HTERT RPE-1 (cell line): ENCODE measurements around the gene TLX2.

Experiments
- in situ Hi-C: fragments of 300-500 bp; cut with MboI; formaldehyde crosslinking; loops from 4 replicates; pipeline ENCODE4 v1.14.3; 2020; ENCODE audit warnings: low sequenced_read_pairs

TLX2 gene

GRCh38 chr2:74531666-74532065 is 17.4 kb downstream of the TLX2 start:
- in situ Hi-C loops: no loop called here

- in situ Hi-C loops: no loop called here
Measured at GRCh38 chr2:74532222-74532621, 18.0 kb downstream of the TLX2 start.

GRCh38 chr2:74533464-74533863 is 19.2 kb downstream of the TLX2 start:
- in situ Hi-C loops: no loop called here

- in situ Hi-C loops: no loop called here
Measured at GRCh38 chr2:74534411-74534810, 20.2 kb downstream of the TLX2 start.

- in situ Hi-C loops: no loop called here
Measured at GRCh38 chr2:74535440-74535965, 21.3 kb downstream of the TLX2 start.

- in situ Hi-C loops: no loop called here
Measured at GRCh38 chr2:74536166-74536950, 22.1 kb downstream of the TLX2 start.

- in situ Hi-C loops: no loop called here
Measured at GRCh38 chr2:74537140-74537539, 22.9 kb downstream of the TLX2 start.

- in situ Hi-C loops: no loop called here
Measured at GRCh38 chr2:74538881-74539339, 24.7 kb downstream of the TLX2 start.

- in situ Hi-C loops: no loop called here
Measured at GRCh38 chr2:74540291-74540690, 26.0 kb downstream of the TLX2 start.

- in situ Hi-C loops: no loop called here
Measured at GRCh38 chr2:74542978-74543377, 28.7 kb downstream of the TLX2 start.

- in situ Hi-C loops: no loop called here
Measured at GRCh38 chr2:74544634-74545033, 30.4 kb downstream of the TLX2 start.

GRCh38 chr2:74546004-74546403 is 31.8 kb downstream of the TLX2 start:
- in situ Hi-C loops: no loop called here

GRCh38 chr2:74548285-74548899 is 34.1 kb downstream of the TLX2 start:
- in situ Hi-C loops: no loop called here

GRCh38 chr2:74548900-74549826 is 34.9 kb downstream of the TLX2 start:
- in situ Hi-C loops: no loop called here

- in situ Hi-C loops: no loop called here
Measured at GRCh38 chr2:74550231-74550630, 36.0 kb downstream of the TLX2 start.

GRCh38 chr2:74551530-74551929 is 37.3 kb downstream of the TLX2 start:
- in situ Hi-C loops: no loop called here

GRCh38 chr2:74551942-74552913 is 38.0 kb downstream of the TLX2 start:
- in situ Hi-C loops: no loop called here

- in situ Hi-C loops: no loop called here
Measured at GRCh38 chr2:74552914-74553811, 38.9 kb downstream of the TLX2 start.
